Neural cell (in vitro differentiated cells): ENCODE data around the gene ARHGAP30. TPM values are rescaled to one million over a fixed set of nuclear protein-coding genes. Genes with fewer than 3 reads are reported as not detected.

Experiments
- H2AFZ ChIP-seq: fragments of 200-600, 300-800 bp; sonication (generic), shearing (Covaris generic); 2 replicates; pipeline ENCODE4 v1.6.0; 2014; ENCODE audit warnings: low read depth, mild to moderate bottlenecking, antibody characterized with exemption, low read length, moderate library complexity
- H3F3A ChIP-seq: fragments of 200-600 bp; shearing (Covaris generic); 2 replicates; pipeline ENCODE4 v1.6.1; 2016; ENCODE audit warnings: mild to moderate bottlenecking, moderate library complexity, mixed read lengths, antibody characterized with exemption, low read length; ENCODE audit not compliant: insufficient read depth, poor library complexity, severe bottlenecking
- H3K27ac ChIP-seq: fragments of 200-600, 300-800 bp; sonication (generic), shearing (Covaris generic); 2 replicates; pipeline ENCODE4 v1.5.1; 2014; ENCODE audit warnings: mild to moderate bottlenecking, low read length, moderate library complexity
- H3K27me3 ChIP-seq: fragments of 300-800, 200-600 bp; sonication (generic), shearing (Covaris generic); 2 replicates; pipeline ENCODE4 v1.6.0; 2014; ENCODE audit warnings: mild to moderate bottlenecking, low read depth, low read length, moderate library complexity; ENCODE audit not compliant: insufficient read depth
- H3K36me3 ChIP-seq: fragments of 300-800, 200-600 bp; sonication (generic), shearing (Covaris generic); 2 replicates; pipeline ENCODE4 v1.5.1; 2014; ENCODE audit warnings: mild to moderate bottlenecking, antibody characterized with exemption, low read length, moderate library complexity; ENCODE audit not compliant: insufficient read depth
- H3K4me2 ChIP-seq: fragments of 300-800, 200-600 bp; sonication (generic), shearing (Covaris generic); 2 replicates; pipeline ENCODE4 v1.6.0; 2014; ENCODE audit warnings: mild to moderate bottlenecking, low read length
- H3K4me3 ChIP-seq: fragments of 300-800, 200-600 bp; sonication (generic), shearing (Covaris generic); 2 replicates; pipeline ENCODE4 v1.5.1; 2014; ENCODE audit warnings: mild to moderate bottlenecking, low read length, moderate library complexity
- H3K79me2 ChIP-seq: fragments of 200-600 bp; shearing (Covaris generic); replicated peaks from 2 replicates; pipeline ENCODE4 v1.6.0; 2014; ENCODE audit warnings: mild to moderate bottlenecking, low read length, moderate library complexity; ENCODE audit not compliant: insufficient read depth
- H3K9ac ChIP-seq: fragments of 300-800, 200-600 bp; sonication (generic), shearing (Covaris generic); 2 replicates; pipeline ENCODE4 v1.6.1; 2016; ENCODE audit warnings: mild to moderate bottlenecking, low read length, mixed read lengths
- H3K9me2 ChIP-seq: fragments of 200-600 bp; shearing (Covaris generic); 2 replicates; pipeline ENCODE4 v1.6.1; 2016; ENCODE audit warnings: mild to moderate bottlenecking, low read length, mixed read lengths; ENCODE audit not compliant: insufficient read depth
- H3K9me3 ChIP-seq: fragments of 200-600, 300-800 bp; sonication (generic), shearing (Covaris generic); 2 replicates; pipeline ENCODE4 v1.6.1; 2016; ENCODE audit warnings: mild to moderate bottlenecking, mixed run types, low read length, moderate library complexity, mixed read lengths
- H4K20me1 ChIP-seq: fragments of 200-600 bp; shearing (Covaris generic); 2 replicates; pipeline ENCODE4 v1.6.1; 2016; ENCODE audit warnings: mild to moderate bottlenecking, mixed run types; ENCODE audit not compliant: insufficient read depth
- EP300 ChIP-seq: fragments of 450-650 bp; conservative IDR thresholded peaks from 2 replicates; pipeline ENCODE4 v1.6.1; 2014; ENCODE audit warnings: antibody characterized with exemption, mild to moderate bottlenecking, moderate library complexity; ENCODE audit not compliant: poor library complexity, severe bottlenecking
- EZH2 ChIP-seq: fragments of 200-600, 300-800 bp; shearing (Covaris generic), sonication (generic); IDR thresholded peaks from 2 replicates; pipeline ENCODE4 v1.6.1; 2014; ENCODE audit warnings: antibody characterized with exemption, low read length, borderline replicate concordance, mild to moderate bottlenecking; ENCODE audit not compliant: insufficient read depth, poor library complexity, severe bottlenecking
- MXI1 ChIP-seq: fragments of 450-650 bp; conservative IDR thresholded peaks from 2 replicates; pipeline ENCODE4 v1.6.1; 2014; ENCODE audit warnings: antibody characterized with exemption, mild to moderate bottlenecking; ENCODE audit not compliant: poor library complexity, severe bottlenecking
- POLR2AphosphoS5 ChIP-seq: IDR thresholded peaks from 2 replicates; pipeline ENCODE4 v1.6.1; 2012
- RAD21 ChIP-seq: fragments of 450-650 bp; conservative IDR thresholded peaks from 2 replicates; pipeline ENCODE4 v1.6.1; 2014; ENCODE audit warnings: antibody characterized with exemption, mild to moderate bottlenecking, moderate library complexity
- SMC3 ChIP-seq: fragments of 450-650 bp; conservative IDR thresholded peaks from 2 replicates; pipeline ENCODE4 v1.6.1; 2014; ENCODE audit warnings: antibody characterized with exemption, mild to moderate bottlenecking, moderate library complexity; ENCODE audit not compliant: poor library complexity
- TAF1 ChIP-seq: IDR thresholded peaks from 2 replicates; pipeline ENCODE4 v1.6.1; 2012; ENCODE audit warnings: low read depth
- polyA plus RNA-seq: library from polyadenylated mRNA; depleted of rRNA; stranded (reverse); fragments of >200 nt; gene quantifications from 2 replicates; pipeline ENCODE4 v1.2.3, GENCODE V29; 2014
- TF ChIP-seq, protein P1 (sequence below): fragments of 450-650 bp; IDR thresholded peaks from 2 replicates; pipeline ENCODE4 v1.5.1; 2014; ENCODE audit warnings: antibody characterized with exemption, mild to moderate bottlenecking, moderate library complexity; ENCODE audit not compliant: poor library complexity, severe bottlenecking
- TF ChIP-seq, protein P2 (sequence below): IDR thresholded peaks from 2 replicates; pipeline ENCODE4 v1.6.1; 2012; ENCODE audit warnings: borderline replicate concordance

ARHGAP30 gene
- polyA plus RNA-seq, 1 donor from 2014 or later = not detected

DNA sequence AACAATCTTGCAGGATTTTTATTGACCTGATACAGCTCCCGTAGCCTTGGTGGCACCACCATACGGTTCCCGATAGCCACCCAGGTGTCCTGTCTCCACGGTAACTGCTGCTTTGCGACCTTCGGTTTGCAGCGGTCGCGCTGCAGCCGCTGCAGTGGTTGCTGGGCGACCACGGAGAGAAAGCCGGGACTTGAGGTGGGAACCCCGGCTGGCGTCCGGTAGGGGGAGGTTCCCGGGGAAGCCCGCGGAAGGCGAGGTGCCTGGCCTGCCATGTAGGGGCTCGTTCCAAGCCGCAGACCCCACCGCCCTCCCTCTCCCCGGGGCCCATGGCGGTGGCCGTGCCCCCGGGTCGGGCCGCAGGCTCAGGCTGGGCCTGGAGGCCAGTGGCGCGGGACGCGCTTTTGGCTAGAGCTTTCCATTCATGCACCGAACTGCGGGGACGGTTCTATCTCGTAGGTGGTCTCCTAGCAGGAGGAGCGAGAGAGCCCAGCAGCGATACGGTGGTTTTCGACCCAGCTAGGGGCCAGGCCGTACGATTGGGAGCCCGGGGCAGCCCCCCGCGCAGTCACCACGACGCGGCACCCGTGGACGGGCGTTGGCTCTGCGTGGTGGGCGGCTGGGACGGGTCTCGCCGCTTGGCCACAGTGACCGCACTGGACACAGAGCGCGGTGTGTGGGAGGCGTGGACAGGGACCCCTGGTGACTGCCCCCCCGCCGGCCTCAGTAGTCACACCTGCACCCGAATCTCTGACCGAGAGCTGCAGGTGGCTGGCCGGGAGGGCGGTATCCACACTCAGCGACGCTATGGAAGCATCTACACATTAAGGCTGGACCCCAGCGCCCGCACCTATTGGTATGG lies 28.7 kb upstream of the ARHGAP30 start, which contains the start of gene KLHDC9:
KLHDC9 (plus strand) TSS at position 152 of the 859 bp plus-strand sequence; CDS start at position 327, 175 bp downstream.
- H3K9ac ChIP-seq = peak within 1 kb of the TSS; percentile 78
- TF ChIP-seq POLR2AphosphoS5 (peak; percentile 65), SMC3 (no peak), MXI1 (peak; percentile 85), EZH2 (no peak), RAD21 (no peak), TAF1 (no peak), EP300 (peak; percentile 55)
- TF ChIP-seq, protein P1, sequence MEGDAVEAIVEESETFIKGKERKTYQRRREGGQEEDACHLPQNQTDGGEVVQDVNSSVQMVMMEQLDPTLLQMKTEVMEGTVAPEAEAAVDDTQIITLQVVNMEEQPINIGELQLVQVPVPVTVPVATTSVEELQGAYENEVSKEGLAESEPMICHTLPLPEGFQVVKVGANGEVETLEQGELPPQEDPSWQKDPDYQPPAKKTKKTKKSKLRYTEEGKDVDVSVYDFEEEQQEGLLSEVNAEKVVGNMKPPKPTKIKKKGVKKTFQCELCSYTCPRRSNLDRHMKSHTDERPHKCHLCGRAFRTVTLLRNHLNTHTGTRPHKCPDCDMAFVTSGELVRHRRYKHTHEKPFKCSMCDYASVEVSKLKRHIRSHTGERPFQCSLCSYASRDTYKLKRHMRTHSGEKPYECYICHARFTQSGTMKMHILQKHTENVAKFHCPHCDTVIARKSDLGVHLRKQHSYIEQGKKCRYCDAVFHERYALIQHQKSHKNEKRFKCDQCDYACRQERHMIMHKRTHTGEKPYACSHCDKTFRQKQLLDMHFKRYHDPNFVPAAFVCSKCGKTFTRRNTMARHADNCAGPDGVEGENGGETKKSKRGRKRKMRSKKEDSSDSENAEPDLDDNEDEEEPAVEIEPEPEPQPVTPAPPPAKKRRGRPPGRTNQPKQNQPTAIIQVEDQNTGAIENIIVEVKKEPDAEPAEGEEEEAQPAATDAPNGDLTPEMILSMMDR = no peak
- TF ChIP-seq, protein P2, sequence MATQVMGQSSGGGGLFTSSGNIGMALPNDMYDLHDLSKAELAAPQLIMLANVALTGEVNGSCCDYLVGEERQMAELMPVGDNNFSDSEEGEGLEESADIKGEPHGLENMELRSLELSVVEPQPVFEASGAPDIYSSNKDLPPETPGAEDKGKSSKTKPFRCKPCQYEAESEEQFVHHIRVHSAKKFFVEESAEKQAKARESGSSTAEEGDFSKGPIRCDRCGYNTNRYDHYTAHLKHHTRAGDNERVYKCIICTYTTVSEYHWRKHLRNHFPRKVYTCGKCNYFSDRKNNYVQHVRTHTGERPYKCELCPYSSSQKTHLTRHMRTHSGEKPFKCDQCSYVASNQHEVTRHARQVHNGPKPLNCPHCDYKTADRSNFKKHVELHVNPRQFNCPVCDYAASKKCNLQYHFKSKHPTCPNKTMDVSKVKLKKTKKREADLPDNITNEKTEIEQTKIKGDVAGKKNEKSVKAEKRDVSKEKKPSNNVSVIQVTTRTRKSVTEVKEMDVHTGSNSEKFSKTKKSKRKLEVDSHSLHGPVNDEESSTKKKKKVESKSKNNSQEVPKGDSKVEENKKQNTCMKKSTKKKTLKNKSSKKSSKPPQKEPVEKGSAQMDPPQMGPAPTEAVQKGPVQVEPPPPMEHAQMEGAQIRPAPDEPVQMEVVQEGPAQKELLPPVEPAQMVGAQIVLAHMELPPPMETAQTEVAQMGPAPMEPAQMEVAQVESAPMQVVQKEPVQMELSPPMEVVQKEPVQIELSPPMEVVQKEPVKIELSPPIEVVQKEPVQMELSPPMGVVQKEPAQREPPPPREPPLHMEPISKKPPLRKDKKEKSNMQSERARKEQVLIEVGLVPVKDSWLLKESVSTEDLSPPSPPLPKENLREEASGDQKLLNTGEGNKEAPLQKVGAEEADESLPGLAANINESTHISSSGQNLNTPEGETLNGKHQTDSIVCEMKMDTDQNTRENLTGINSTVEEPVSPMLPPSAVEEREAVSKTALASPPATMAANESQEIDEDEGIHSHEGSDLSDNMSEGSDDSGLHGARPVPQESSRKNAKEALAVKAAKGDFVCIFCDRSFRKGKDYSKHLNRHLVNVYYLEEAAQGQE = peak; percentile 1
- peak within 1 kb of the TSS; percentile 78 for H3K4me3 ChIP-seq
- no peaks in the 10 kb centered on the region for H3K36me3 ChIP-seq
- H3K4me2 ChIP-seq = peak within 1 kb of the TSS; percentile 92
- H3K9me2 ChIP-seq = no peaks in the 10 kb centered on the region
- H4K20me1 ChIP-seq = no peaks in the 10 kb centered on the region
- no peaks in the 10 kb centered on the region for H3K9me3 ChIP-seq
- no peaks in the 10 kb centered on the region for H3F3A ChIP-seq
- no peaks in the 10 kb centered on the region for H3K27me3 ChIP-seq
- H2AFZ ChIP-seq = peak within 1 kb of the TSS; percentile 87
- peak within 1 kb of the TSS; percentile 85 for H3K27ac ChIP-seq
- no peaks in the 10 kb centered on the region for H3K79me2 ChIP-seq

DNA sequence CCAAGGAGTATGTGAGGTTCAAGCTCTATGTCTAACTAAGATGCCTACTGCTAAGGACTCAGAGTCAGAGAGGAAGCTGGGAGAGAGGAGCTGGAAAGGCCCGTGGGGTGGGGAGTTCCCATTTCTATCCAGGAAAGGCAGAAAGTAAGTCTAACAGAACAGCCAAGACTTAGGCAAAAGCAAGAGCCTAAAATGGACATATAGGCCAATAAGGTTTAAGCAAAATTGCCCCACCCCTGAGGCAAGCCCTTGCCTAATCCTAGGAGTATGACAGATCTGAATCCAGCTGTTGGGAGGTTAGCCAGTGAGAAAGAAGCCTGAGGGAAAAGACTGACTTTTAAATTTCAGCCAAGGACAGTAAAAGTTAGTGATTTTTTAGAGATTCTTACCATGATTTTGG lies 26.8 kb upstream of the ARHGAP30 start:
- H3K36me3 ChIP-seq = no peaks in the 10 kb centered on the region
- H4K20me1 ChIP-seq = no peaks in the 10 kb centered on the region
- H3K27me3 ChIP-seq = no peaks in the 10 kb centered on the region
- H3K4me3 ChIP-seq = no peak overlapping the region
- no peak overlapping the region for H3K9ac ChIP-seq
- H3K27ac ChIP-seq = no peak overlapping the region
- H3K4me2 ChIP-seq = no peak overlapping the region
- no peaks in the 10 kb centered on the region for H3F3A ChIP-seq
- no peak overlapping the region for H2AFZ ChIP-seq
- TF ChIP-seq SMC3 (no peak), EZH2 (no peak), POLR2AphosphoS5 (no peak), EP300 (no peak)
- no peaks in the 10 kb centered on the region for H3K79me2 ChIP-seq
- no peaks in the 10 kb centered on the region for H3K9me3 ChIP-seq
- no peaks in the 10 kb centered on the region for H3K9me2 ChIP-seq
